HCT116 (cell line): Measurements from ENCODE around the gene FNIP2. TPM values are rescaled to one million over a fixed set of nuclear protein-coding genes. Genes with fewer than 3 reads are reported as not detected.

ENCODE experiments used
- ATAC-seq: fragments of 200-7000 bp; cut with Tn5 transposase; 2 replicates; pipeline ENCODE4 v1.9.1; 2020; ENCODE audit warnings: mild to moderate bottlenecking, moderate library complexity
- BruUV-seq: library from RNA; stranded (reverse); fragments of 400-500 nt; replicated peaks from 2 replicates; lab custom pipeline; 2021; lab: Mats Ljungman, UMichigan
- CTCF ChIA-PET: fragments of 300-600 bp; sonication (Branson Sonifier 250); formaldehyde crosslinking; loops from one replicate; lab custom pipeline; 2021; ENCODE audit warnings: antibody characterized with exemption; lab: Charles Lee
- POLR2A ChIA-PET: fragments of 300-600, 350-600 bp; sonication (Branson Sonifier 250); formaldehyde crosslinking; loops from one replicate; lab custom pipeline; 2021; ENCODE audit warnings: antibody characterized with exemption; lab: Charles Lee
- RAD21 ChIA-PET, 2 experiments: fragments of 300-600 bp; sonication (Branson Sonifier 250); formaldehyde crosslinking; loops; one replicate each; lab custom pipeline; 2023; ENCODE audit warnings: low total read pairs in 2 of 2; ENCODE audit not compliant: uncharacterized antibody in 2 of 2, unreplicated experiment in 2 of 2, low non-redundant PET in 1 of 2; lab: Charles Lee
- DNase-seq: peaks from one replicate; pipeline ENCODE4 v3.0.0-alpha.2; 2010; ENCODE audit warnings: low read depth, low spot score
- H2AFZ ChIP-seq: fragments of 200-600 bp; shearing (Covaris generic), sonication (generic); 2 replicates; pipeline ENCODE4 v1.6.1; 2017; ENCODE audit warnings: low read depth, mixed run types, mixed read lengths, antibody characterized with exemption, low read length; ENCODE audit not compliant: poor library complexity, severe bottlenecking
- H3K27ac ChIP-seq: 2 replicates; pipeline ENCODE4 v1.5.1; 2012; ENCODE audit warnings: low read depth, low read length
- H3K27me3 ChIP-seq: fragments of 200-600 bp; sonication (generic); 2 replicates; pipeline ENCODE4 v1.6.1; 2016; ENCODE audit warnings: mixed run types, low read length, mixed read lengths; ENCODE audit not compliant: insufficient read depth
- H3K36me3 ChIP-seq, 2 experiments: fragments of 200-500 bp in 1 of 2; fragments of 200-600 bp in 1 of 2; sonication (Bioruptor generic) in 1 of 2; sonication (generic) in 1 of 2; 2 replicates each; pipeline versions ENCODE4 v1.5.1 to v1.6.1; 2014 to 2016; ENCODE audit warnings: low read length in 2 of 2, inconsistent platforms in 1 of 2, mixed read lengths in 1 of 2, mixed run types in 1 of 2; ENCODE audit not compliant: insufficient read depth in 2 of 2, control insufficient read depth in 1 of 2
- H3K4me1 ChIP-seq, 2 experiments: fragments of 200-600 bp in 1 of 2; sonication (generic) in 1 of 2; 2 replicates each; pipeline versions ENCODE4 v1.5.1 to v1.6.1; 2012 to 2017; ENCODE audit warnings: low read length in 2 of 2, inconsistent platforms in 1 of 2, mild to moderate bottlenecking in 1 of 2, mixed read lengths in 1 of 2, mixed run types in 1 of 2, moderate library complexity in 1 of 2; ENCODE audit not compliant: insufficient read depth in 2 of 2, control insufficient read depth in 1 of 2
- H3K4me2 ChIP-seq: fragments of 200-600 bp; sonication (generic); 2 replicates; pipeline ENCODE4 v1.6.1; 2017; ENCODE audit warnings: mixed run types, low read length, mixed read lengths
- H3K4me3 ChIP-seq, 2 experiments: fragments of 200-600 bp in 1 of 2; sonication (generic) in 1 of 2; replicated peaks in 1 of 2; 2 replicates each; pipeline ENCODE4 v1.5.1; 2011 to 2016; ENCODE audit warnings: low read length in 2 of 2, control low read depth in 1 of 2, low read depth in 1 of 2, mild to moderate bottlenecking in 1 of 2, mixed read lengths in 1 of 2, mixed run types in 1 of 2
- H3K79me2 ChIP-seq: fragments of 200-600 bp; sonication (generic); 2 replicates; pipeline ENCODE4 v1.6.1; 2017; ENCODE audit warnings: mild to moderate bottlenecking, mixed run types, low read length, moderate library complexity, mixed read lengths; ENCODE audit not compliant: insufficient read depth
- H3K9ac ChIP-seq: fragments of 200-600 bp; sonication (generic); 2 replicates; pipeline ENCODE4 v1.6.1; 2016; ENCODE audit warnings: low read length, mixed read lengths
- H3K9me2 ChIP-seq: fragments of 200-600 bp; sonication (generic), shearing (Covaris generic); 2 replicates; pipeline ENCODE4 v1.6.1; 2017; ENCODE audit warnings: mixed run types, mild to moderate bottlenecking, moderate library complexity; ENCODE audit not compliant: insufficient read depth
- H3K9me3 ChIP-seq, 2 experiments: fragments of 200-500 bp in 1 of 2; fragments of 200-600 bp in 1 of 2; sonication (Bioruptor generic) in 1 of 2; sonication (generic) in 1 of 2; 2 replicates each; pipeline ENCODE4 v1.6.1; 2014 to 2017; ENCODE audit warnings: low read length in 2 of 2, mixed read lengths in 2 of 2, inconsistent platforms in 1 of 2, low read depth in 1 of 2, mild to moderate bottlenecking in 1 of 2, mixed run types in 1 of 2, moderate library complexity in 1 of 2; ENCODE audit not compliant: control insufficient read depth in 1 of 2, insufficient read depth in 1 of 2
- H4K20me1 ChIP-seq: fragments of 200-600 bp; sonication (generic), shearing (Covaris generic); 2 replicates; pipeline ENCODE4 v1.6.1; 2017; ENCODE audit warnings: mixed run types, mild to moderate bottlenecking, moderate library complexity; ENCODE audit not compliant: insufficient read depth
- ATF3 ChIP-seq: IDR thresholded peaks from 2 replicates; pipeline ENCODE4 v1.6.1; 2012
- CBX3 ChIP-seq: IDR thresholded peaks from 2 replicates; pipeline ENCODE4 v1.6.1; 2012; ENCODE audit warnings: low read depth
- CTCF ChIP-seq, 3 experiments: fragments of 200-600 bp in 1 of 3; sonication (generic) in 1 of 3; IDR thresholded peaks in 2 of 3; conservative IDR thresholded peaks in 1 of 3; 2 replicates each; pipeline ENCODE4 v1.5.1; 2012 to 2017; ENCODE audit warnings: low read depth in 2 of 3, low read length in 2 of 3, antibody characterized with exemption in 1 of 3, borderline replicate concordance in 1 of 3, control low read depth in 1 of 3, mild to moderate bottlenecking in 1 of 3, mixed read lengths in 1 of 3, mixed run types in 1 of 3, moderate library complexity in 1 of 3; ENCODE audit not compliant: insufficient read depth in 1 of 3
- EGR1 ChIP-seq: IDR thresholded peaks from 2 replicates; pipeline ENCODE4 v1.6.1; 2012; ENCODE audit warnings: low read depth
- ELF1 ChIP-seq: IDR thresholded peaks from 2 replicates; pipeline ENCODE4 v1.6.1; 2012; ENCODE audit warnings: low read depth, borderline replicate concordance
- EZH2 ChIP-seq: fragments of 200-600 bp; sonication (generic); IDR thresholded peaks from 2 replicates; pipeline ENCODE4 v1.6.1; 2017; ENCODE audit warnings: antibody characterized with exemption, mixed run types
- EZH2phosphoT487 ChIP-seq: fragments of 200-600 bp; IDR thresholded peaks from 2 replicates; pipeline ENCODE4 v1.6.1; 2018; ENCODE audit warnings: antibody characterized with exemption, borderline replicate concordance
- JUND ChIP-seq: IDR thresholded peaks from 2 replicates; pipeline ENCODE4 v1.6.1; 2012
- MAX ChIP-seq: IDR thresholded peaks from 2 replicates; pipeline ENCODE4 v1.6.1; 2012
- POLR2A ChIP-seq: IDR thresholded peaks from 2 replicates; pipeline ENCODE4 v1.7.0; 2011; ENCODE audit warnings: borderline replicate concordance; ENCODE audit not compliant: insufficient read depth, insufficient read length; ENCODE audit errors: extremely low read depth
- RAD21 ChIP-seq: IDR thresholded peaks from 2 replicates; pipeline ENCODE4 v1.6.1; 2012; ENCODE audit warnings: low read depth, mild to moderate bottlenecking
- SIN3A ChIP-seq: IDR thresholded peaks from 2 replicates; pipeline ENCODE4 v1.6.1; 2012; ENCODE audit warnings: low read depth
- SP1 ChIP-seq: IDR thresholded peaks from 2 replicates; pipeline ENCODE4 v1.6.1; 2012; ENCODE audit warnings: low read depth
- TCF7L2 ChIP-seq: IDR thresholded peaks from 2 replicates; pipeline ENCODE4 v1.7.0; 2011; ENCODE audit warnings: borderline replicate concordance, inconsistent platforms; ENCODE audit not compliant: insufficient read depth, insufficient read length; ENCODE audit errors: extremely low read depth
- YY1 ChIP-seq: IDR thresholded peaks from 2 replicates; pipeline ENCODE4 v1.6.1; 2011; ENCODE audit warnings: low read length, low read depth, moderate library complexity, mild to moderate bottlenecking; ENCODE audit not compliant: insufficient replicate concordance; ENCODE audit errors: extremely low read depth
- ZBTB33 ChIP-seq: IDR thresholded peaks from 2 replicates; pipeline ENCODE4 v1.6.1; 2011; ENCODE audit warnings: mild to moderate bottlenecking, low read length, moderate library complexity; ENCODE audit not compliant: insufficient replicate concordance; ENCODE audit errors: extremely low read depth
- ZFX ChIP-seq: fragments of 450-650 bp; IDR thresholded peaks from 2 replicates; pipeline ENCODE4 v1.6.1; 2017
- intact Hi-C: fragments of 100-400 bp; cut with micrococcal nuclease; formaldehyde crosslinking; loops from 2 replicates; pipeline ENCODE4 v1.10.0; 2022
- total RNA-seq: library from RNA; stranded (reverse); gene quantifications from one replicate; pipeline ENCODE4 v1.2.1, GENCODE V29; 2021; ENCODE audit not compliant: unreplicated experiment

The FNIP2 gene
- total RNA-seq, 1 experiment from 2014 or later, result 4.8 TPM

- Histone ChIP-seq H3K9me3 (no peaks in the 10 kb centered on the region), H4K20me1 (no peaks in the 10 kb centered on the region), H3K36me3 (no peaks in the 10 kb centered on the region), H3K4me1 (peaks cover 0 to 8% of the 10 kb centered on the region in 2 experiments; a peak in 2 of 4 replicates), H3K79me2 (no peaks in the 10 kb centered on the region), H3K4me2 (no peak overlapping the region), H3K27ac (no peak overlapping the region), H3K9me2 (no peaks in the 10 kb centered on the region), H3K9ac (no peak overlapping the region), H2AFZ (no peak overlapping the region), H3K4me3 (no peak overlapping the region), H3K27me3 (no peaks in the 10 kb centered on the region)
- BruUV-seq, result no TSS peak
- ATAC-seq, result no peak
- ChIA-PET CTCF (no interaction called here), RAD21 (no interaction called here), POLR2A (no interaction called here)
- intact Hi-C loops, result no loop called here
- no peak for DNase-seq
- no peak for TF ChIP-seq ZBTB33
- no peak for TF ChIP-seq POLR2A
- TF ChIP-seq SP1, result no peak
- no peak for TF ChIP-seq JUND
- no peak for TF ChIP-seq ELF1
- TF ChIP-seq YY1, result no peak
Observed at GRCh38 chr4:158945529-158946108, 176.8 kb downstream of the FNIP2 start.

GRCh38 chr4:158946825-158947224 lies 178.0 kb downstream of the FNIP2 start:
- no peak for DNase-seq
- no peaks in the 10 kb centered on the region for H3K27me3 ChIP-seq
- no peak overlapping the region for H3K4me2 ChIP-seq
- intact Hi-C loops, result no loop called here
- H4K20me1 ChIP-seq, result no peaks in the 10 kb centered on the region
- H2AFZ ChIP-seq, result no peak overlapping the region
- BruUV-seq, result no TSS peak
- ChIA-PET CTCF (no interaction called here), POLR2A (no interaction called here), RAD21 (no interaction called here)
- peaks cover 0 to 6% of the 10 kb centered on the region in 2 experiments; a peak in 1 of 4 replicates for H3K9me3 ChIP-seq
- peaks cover 0 to 8% of the 10 kb centered on the region in 2 experiments; a peak in 2 of 4 replicates for H3K4me1 ChIP-seq
- no peaks in the 10 kb centered on the region for H3K9me2 ChIP-seq
- no peaks in the 10 kb centered on the region for H3K36me3 ChIP-seq
- H3K27ac ChIP-seq, result no peak overlapping the region
- no peak overlapping the region for H3K9ac ChIP-seq
- no peak overlapping the region for H3K4me3 ChIP-seq
- ATAC-seq, result no peak
- H3K79me2 ChIP-seq, result no peaks in the 10 kb centered on the region
- TF ChIP-seq EZH2 (no peak), JUND (no peak), ATF3 (no peak), CBX3 (no peak), EZH2phosphoT487 (no peak), EGR1 (no peak), RAD21 (no peak), CTCF (IDR thresholded peaks at IDR 0.05 in 2 of 3, conservative IDR thresholded peaks at IDR 0.05 in 1 of 3; ENCODE audit: borderline replicate concordance in 1 of 3, insufficient read depth in 1 of 3, low read depth in 2 of 3, low read length in 2 of 3) (no peak), SP1 (no peak), TCF7L2 (no peak), MAX (no peak), ELF1 (no peak), YY1 (no peak), ZFX (no peak), POLR2A (no peak), SIN3A (no peak)
